NB4 (cell line): Measurements from ENCODE around the gene LAMA5.

Source experiments
- DNase-seq: peaks from one replicate; pipeline ENCODE4 v3.0.0; 2010; ENCODE audit warnings: low read depth
- H3K4me3 ChIP-seq: one replicate; pipeline ENCODE4 v1.5.1; 2011; ENCODE audit warnings: mild to moderate bottlenecking, low read depth, low read length, moderate library complexity
- MAX ChIP-seq: IDR thresholded peaks from 2 replicates; pipeline ENCODE4 v1.6.1; 2011; ENCODE audit warnings: low read depth, low read length
- MYC ChIP-seq: IDR thresholded peaks from 2 replicates; pipeline ENCODE4 v1.6.1; 2011; ENCODE audit warnings: low read depth, low read length
- POLR2A ChIP-seq: IDR thresholded peaks from 2 replicates; pipeline ENCODE4 v1.6.1; 2011; ENCODE audit warnings: mild to moderate bottlenecking; ENCODE audit not compliant: insufficient read length; ENCODE audit errors: extremely low read depth
- TF ChIP-seq, protein P1 (sequence below): IDR thresholded peaks from one replicate; pipeline ENCODE4 v1.5.1; 2012; ENCODE audit warnings: low read depth, low read length

LAMA5 gene

DNA sequence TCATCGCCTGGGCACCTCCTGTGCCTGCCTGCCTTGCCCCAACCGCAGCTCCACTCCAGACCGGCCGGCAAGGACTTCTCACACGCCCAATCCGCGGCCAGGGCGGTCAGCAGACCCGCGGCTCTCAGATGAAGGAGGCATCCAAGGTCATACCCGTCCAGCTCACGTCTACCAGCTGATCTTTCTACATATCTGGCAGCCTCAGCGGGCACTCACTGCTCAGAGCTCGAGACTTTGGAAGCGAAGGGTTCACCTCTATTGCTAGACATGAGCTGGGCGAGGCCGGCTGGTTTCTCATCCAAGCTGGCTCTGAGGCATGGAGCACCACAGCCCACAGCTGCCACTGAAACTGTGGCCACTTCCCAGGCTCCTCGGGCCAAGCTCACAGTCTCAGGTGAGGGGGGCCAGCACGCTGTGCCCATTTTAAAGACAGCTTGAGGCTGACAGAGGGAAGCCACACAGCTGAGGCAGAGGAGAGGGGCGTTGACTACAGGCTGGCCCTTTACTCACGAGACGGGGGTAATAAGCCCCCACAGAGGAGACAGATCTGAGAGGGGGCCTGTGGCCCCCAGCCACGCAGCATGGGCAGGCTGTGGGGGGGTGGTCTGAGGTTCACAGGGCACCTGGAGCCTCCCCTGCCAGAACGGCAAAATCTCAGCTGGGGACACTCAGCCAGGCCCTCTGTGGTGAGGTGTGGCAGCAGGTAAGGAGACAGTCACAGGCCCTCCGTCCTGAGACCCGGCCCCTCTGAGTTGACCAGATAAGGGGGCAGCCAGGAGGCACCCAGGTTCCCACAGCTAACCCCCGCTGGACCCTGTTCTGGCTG, 2.0 kb downstream of the LAMA5 start:
- DNase-seq: no peak
- no peak for TF ChIP-seq MYC
- TF ChIP-seq, protein P1, sequence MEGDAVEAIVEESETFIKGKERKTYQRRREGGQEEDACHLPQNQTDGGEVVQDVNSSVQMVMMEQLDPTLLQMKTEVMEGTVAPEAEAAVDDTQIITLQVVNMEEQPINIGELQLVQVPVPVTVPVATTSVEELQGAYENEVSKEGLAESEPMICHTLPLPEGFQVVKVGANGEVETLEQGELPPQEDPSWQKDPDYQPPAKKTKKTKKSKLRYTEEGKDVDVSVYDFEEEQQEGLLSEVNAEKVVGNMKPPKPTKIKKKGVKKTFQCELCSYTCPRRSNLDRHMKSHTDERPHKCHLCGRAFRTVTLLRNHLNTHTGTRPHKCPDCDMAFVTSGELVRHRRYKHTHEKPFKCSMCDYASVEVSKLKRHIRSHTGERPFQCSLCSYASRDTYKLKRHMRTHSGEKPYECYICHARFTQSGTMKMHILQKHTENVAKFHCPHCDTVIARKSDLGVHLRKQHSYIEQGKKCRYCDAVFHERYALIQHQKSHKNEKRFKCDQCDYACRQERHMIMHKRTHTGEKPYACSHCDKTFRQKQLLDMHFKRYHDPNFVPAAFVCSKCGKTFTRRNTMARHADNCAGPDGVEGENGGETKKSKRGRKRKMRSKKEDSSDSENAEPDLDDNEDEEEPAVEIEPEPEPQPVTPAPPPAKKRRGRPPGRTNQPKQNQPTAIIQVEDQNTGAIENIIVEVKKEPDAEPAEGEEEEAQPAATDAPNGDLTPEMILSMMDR: no peak
- TF ChIP-seq POLR2A: no peak
- TF ChIP-seq MAX: no peak
- no peak overlapping the region for H3K4me3 ChIP-seq

DNA sequence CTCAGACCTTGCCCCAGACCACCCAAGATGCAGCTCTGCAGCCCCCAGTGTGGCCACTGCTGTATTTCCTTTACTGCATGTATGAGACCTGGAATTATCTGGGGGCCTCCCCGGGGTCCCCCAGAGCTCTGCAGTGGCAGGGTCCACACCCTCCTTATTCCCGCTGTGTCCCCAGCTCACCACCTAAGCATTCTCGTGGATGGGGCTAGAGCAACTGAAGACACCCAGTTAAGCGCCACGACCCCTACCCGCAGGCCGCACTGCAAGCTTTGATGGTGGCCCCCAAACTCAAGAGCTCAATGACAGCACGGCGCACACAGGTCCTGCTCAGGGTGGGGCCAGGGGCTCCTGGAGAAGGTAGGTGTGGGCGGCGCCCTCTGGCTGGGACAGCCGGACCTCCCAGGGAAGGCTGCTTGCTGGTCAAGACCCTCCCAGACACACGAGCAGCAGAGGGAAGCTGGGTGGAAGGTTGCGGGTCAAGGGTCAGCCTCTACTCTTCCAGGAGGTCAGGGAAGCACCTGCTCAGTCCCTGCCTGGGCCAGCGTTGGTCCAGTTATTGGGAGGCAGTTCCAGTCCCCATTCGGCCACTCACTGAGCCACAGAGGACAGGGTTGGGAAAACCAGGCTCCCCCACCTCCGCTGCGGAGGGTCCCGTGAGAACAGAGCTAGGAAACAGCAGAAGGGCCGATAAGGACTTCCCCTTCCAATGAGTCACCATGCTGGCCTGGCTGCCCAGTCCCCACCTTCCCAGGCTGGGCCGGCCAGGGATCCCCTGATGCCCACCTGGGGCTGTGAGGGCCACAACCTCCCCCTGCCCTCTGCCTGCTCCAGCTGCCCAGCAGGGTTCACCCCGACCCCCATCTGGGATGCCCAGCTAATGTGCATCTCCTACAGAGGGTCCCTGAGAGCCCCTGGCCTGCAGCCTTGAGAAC, 2.9 kb downstream of the LAMA5 start:
- no peak overlapping the region for H3K4me3 ChIP-seq
- no peak for DNase-seq
- TF ChIP-seq POLR2A (no peak), MAX (no peak), MYC (no peak)
- TF ChIP-seq, protein P1: no peak

DNA sequence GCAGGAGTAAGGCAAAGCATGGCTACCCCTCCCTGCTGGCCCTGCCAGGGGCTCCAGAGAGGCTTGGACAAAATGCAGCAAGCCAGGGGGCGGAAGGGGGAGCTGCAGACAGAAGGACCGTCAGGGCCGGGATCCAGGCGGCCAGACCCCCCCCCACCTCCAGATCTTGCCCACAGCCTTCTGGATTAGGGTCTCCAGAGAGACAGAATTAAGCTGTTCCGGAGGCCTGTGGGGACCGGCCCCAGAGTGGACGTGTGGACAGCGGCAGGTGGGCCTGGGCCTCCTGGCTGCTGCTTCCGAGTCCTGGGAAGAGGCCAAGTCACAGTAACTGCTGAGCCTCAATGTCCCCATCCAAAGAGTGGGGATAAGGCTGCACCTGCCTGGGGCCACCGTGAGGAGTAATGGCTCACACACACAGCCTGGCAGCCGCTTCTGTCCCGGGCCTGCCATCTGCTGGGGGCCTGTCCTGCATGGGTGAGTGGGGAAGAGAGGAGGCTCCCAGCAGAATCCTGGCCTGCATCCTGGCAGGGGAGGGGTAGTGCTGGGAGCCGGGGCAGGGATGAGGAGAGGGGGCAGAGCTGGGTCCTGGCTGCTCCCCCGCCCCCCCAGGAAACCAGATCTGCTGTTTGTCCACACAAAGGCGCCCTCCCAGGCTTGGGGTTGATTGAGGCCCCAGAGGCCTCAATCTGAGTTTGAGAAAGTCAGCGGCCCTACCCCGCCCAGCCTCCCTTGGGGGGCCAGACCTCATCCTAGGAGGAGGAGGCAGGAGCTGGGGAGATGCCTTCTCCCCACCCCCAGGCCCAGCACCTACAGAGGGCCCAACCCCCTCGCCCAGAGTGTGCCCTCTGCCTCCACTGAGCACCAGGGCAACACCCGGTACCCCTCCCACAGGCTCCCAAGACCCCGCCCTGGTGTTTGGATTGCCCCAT, 3.9 kb downstream of the LAMA5 start:
- no peak for DNase-seq
- TF ChIP-seq, protein P1: no peak
- TF ChIP-seq POLR2A (no peak), MAX (no peak), MYC (no peak)
- no peak overlapping the region for H3K4me3 ChIP-seq

GRCh38 chr20:62362590-62362940, 4.5 kb downstream of the LAMA5 start:
- H3K4me3 ChIP-seq: no peak overlapping the region
- DNase-seq: no peak
- TF ChIP-seq MAX: no peak
- TF ChIP-seq POLR2A: no peak
- TF ChIP-seq, protein P1: no peak
- no peak for TF ChIP-seq MYC
